ENCODE measurements around the gene SPAG9.

DNA sequence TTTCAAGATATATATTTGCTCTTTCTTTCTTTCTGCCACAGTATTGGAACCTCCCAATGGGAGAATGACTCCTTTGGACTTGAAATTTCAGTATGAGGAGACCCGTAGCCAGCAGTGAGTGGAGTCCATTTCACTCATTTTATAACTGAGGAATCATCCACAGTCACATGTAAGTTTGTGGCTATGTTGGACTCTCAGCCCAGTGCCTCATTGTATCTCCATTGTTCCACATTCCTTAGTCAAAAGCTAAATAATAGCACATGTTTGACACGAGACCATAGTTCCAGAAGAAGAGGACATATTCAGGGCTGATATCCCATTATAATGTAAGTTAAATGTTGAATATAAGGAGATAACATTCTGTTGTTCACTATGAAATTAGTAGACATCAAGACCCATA, 12.7 kb upstream of the SPAG9 start:
- TF ChIP-seq POLR2A (IDR thresholded peaks at IDR 0.05) (no peak), EP300 (IDR thresholded peaks at IDR 0.05; ENCODE audit: low read depth) (no peak), CTCF (IDR thresholded peaks at IDR 0.05) (no peak), POLR2AphosphoS5 (IDR thresholded peaks at IDR 0.05) (no peak)
